Left ventricle myocardium inferior (tissue), 1 donor: Measurements from ENCODE around the gene DAAM1. TPM values are rescaled to one million over a fixed set of nuclear protein-coding genes. Genes with fewer than 3 reads are reported as not detected.

Experiments used
- DNase-seq: peaks from one replicate; pipeline ENCODE4 v3.0.0-alpha.2; 2020
- H3K27ac ChIP-seq: fragments of 200-600 bp; replicated peaks from 2 replicates; pipeline ENCODE4 v1.8.0; 2021
- H3K27me3 ChIP-seq: fragments of 200-600 bp; 2 replicates; pipeline ENCODE4 v1.8.0; 2021; ENCODE audit warnings: low read depth
- H3K36me3 ChIP-seq: fragments of 200-600 bp; 2 replicates; pipeline ENCODE4 v1.8.0; 2021
- H3K4me1 ChIP-seq: fragments of 200-600 bp; 2 replicates; pipeline ENCODE4 v1.8.0; 2021
- H3K4me3 ChIP-seq: fragments of 200-600 bp; 2 replicates; pipeline ENCODE4 v1.8.0; 2021; ENCODE audit warnings: mild to moderate bottlenecking, moderate library complexity
- H3K9me3 ChIP-seq: fragments of 200-600 bp; replicated peaks from 2 replicates; pipeline ENCODE4 v1.8.0; 2021
- intact Hi-C: fragments of 100-400 bp; cut with micrococcal nuclease; formaldehyde crosslinking; loops from one replicate; pipeline ENCODE4 v1.11.0; 2022
- total RNA-seq: library from RNA; stranded (reverse); fragmentation: NEBNext Ultra II Directional; extraction: Animal tissue kit (Norgen Biotek cat#: 25700); gene quantifications from one replicate; pipeline ENCODE4 v1.2.1, GENCODE V29; 2021
- TF ChIP-seq, protein P1 (sequence below): fragments of 200-600 bp; IDR thresholded peaks from 2 replicates; pipeline ENCODE4 v1.8.0; 2021; ENCODE audit warnings: antibody characterized with exemption, mild to moderate bottlenecking, borderline replicate concordance
- donor health status: DM: no; HTN: yes; CAD: no; lungs with severe emphysema.

The DAAM1 gene
- total RNA-seq, 1 donor from 2014 or later: 84.8 TPM

DNA sequence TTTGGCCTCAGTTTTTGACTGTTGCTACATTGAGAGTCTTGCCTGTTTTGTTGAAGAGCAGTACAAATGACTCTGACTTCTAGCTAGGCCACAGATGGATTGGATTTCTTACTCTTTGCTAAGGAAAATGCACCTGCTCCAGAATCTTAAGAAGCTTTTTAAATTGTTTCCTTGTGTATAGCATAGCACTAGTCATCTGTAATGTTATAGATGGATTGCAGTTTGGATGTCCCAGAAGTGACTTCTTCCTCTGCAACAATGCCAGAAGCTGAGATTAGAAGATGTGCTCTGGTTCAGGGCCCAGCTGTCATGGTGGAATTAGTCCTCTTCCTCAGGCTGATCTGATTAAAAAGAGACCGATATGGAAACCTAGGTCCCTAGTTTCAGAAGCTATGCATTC, 67.9 kb downstream of the DAAM1 start:
- TF ChIP-seq, protein P1, sequence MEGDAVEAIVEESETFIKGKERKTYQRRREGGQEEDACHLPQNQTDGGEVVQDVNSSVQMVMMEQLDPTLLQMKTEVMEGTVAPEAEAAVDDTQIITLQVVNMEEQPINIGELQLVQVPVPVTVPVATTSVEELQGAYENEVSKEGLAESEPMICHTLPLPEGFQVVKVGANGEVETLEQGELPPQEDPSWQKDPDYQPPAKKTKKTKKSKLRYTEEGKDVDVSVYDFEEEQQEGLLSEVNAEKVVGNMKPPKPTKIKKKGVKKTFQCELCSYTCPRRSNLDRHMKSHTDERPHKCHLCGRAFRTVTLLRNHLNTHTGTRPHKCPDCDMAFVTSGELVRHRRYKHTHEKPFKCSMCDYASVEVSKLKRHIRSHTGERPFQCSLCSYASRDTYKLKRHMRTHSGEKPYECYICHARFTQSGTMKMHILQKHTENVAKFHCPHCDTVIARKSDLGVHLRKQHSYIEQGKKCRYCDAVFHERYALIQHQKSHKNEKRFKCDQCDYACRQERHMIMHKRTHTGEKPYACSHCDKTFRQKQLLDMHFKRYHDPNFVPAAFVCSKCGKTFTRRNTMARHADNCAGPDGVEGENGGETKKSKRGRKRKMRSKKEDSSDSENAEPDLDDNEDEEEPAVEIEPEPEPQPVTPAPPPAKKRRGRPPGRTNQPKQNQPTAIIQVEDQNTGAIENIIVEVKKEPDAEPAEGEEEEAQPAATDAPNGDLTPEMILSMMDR: no peak

DNA sequence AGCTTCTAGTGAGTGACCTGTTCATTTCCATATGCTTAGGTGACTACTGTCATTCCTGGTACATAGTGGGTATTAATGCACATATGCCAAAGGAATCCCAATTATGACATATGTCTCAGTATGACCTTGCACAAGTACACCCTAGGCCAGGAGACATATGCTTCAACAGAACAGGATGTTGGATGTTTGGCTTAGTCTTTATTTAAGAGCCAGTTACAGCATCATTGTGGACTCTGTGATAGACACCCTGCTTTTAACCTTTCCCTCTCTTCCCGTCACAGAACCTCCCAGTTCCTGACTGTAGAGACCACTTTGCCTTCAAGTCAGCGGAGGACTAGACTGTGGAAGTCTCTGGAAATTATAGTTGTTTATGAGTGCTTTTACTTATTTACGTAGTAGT, 72.9 kb downstream of the DAAM1 start:
- no peaks in the 10 kb centered on the region for H3K27me3 ChIP-seq
- H3K36me3 ChIP-seq: peaks cover 29% of the 10 kb centered on the region
- TF ChIP-seq, protein P1: no peak
- no peak for DNase-seq
- H3K27ac ChIP-seq: peak overlapping the region; percentile 11
- H3K9me3 ChIP-seq: no peaks in the 10 kb centered on the region
- intact Hi-C loops: no loop called here
- peaks cover 72% of the 10 kb centered on the region for H3K4me1 ChIP-seq
- H3K4me3 ChIP-seq: no peak overlapping the region

More for the DNA sequence above, 67.9 kb downstream of the DAAM1 start:
- no peak for DNase-seq
- Histone ChIP-seq H3K4me1 (peaks cover 87% of the 10 kb centered on the region), H3K27me3 (no peaks in the 10 kb centered on the region), H3K4me3 (no peak overlapping the region), H3K27ac (peak overlapping the region; percentile 93), H3K9me3 (no peaks in the 10 kb centered on the region), H3K36me3 (no peaks in the 10 kb centered on the region)
- intact Hi-C loops: loop anchor here (10.0 kb wide), 1 partner anchor 62 kb away; no protein-coding TSS in a partner anchor

DNA sequence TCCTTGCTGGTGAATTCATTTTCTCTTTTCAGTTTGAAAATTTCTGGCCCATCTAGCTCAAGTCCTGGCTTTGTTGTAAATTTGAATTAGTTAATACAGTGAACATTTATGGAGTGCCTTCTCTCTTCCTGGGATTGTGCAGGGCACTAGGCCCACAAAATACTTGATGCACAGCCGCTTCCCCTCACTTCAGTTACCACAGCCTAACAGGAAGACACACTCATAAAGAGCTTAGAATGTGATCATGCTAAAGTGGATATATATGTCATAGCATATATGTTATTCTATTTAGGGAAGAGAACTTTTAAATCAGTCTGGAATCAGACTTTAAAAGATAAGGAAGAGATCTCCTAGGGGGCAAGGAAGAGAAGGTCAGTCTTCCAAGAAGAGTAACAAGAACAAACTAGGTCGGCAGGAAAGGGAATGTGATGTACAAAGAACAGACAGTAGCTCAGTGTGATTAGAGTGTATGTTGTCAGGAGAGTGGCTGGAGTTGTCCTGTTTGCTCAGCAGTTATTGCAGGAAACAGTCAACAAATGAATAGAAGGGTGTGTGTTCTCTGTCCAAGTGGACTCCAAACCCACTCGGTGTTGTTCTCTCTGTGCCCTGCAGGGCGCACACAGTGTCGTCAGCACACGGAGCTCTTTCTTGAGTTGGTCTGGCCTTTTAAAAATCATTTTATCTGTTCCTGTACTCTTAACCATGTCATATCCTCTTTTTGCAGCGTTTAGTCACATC, 74.4 kb downstream of the DAAM1 start:
- intact Hi-C loops: no loop called here

DNA sequence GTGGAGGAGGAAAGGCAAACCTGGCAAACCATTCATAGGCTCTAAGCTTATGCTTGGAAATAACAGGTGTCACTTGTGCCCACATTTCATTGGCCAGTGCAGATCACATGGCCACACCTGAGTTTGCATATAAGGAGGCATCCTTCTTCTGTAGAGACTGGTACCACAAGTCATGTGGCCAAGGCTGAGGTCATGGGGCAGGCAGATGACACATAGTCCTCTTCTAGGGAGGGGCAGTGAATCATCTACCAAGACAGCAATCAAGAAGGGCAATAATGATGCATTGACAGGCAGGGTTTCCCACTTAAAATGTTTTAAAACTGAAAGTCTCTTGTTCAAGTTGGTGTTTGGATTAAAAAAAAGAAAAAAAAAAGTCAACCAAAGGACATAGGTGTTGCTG, 77.3 kb downstream of the DAAM1 start:
- TF ChIP-seq, protein P1: no peak
- Histone ChIP-seq H3K27ac (no peak overlapping the region), H3K9me3 (no peaks in the 10 kb centered on the region), H3K4me1 (peaks cover 59% of the 10 kb centered on the region), H3K4me3 (no peak overlapping the region), H3K27me3 (no peaks in the 10 kb centered on the region), H3K36me3 (peaks cover 41% of the 10 kb centered on the region)
- intact Hi-C loops: no loop called here
- DNase-seq: no peak

More for the DNA sequence above, 74.4 kb downstream of the DAAM1 start:
- Histone ChIP-seq H3K27ac (peak overlapping the region; percentile 61), H3K27me3 (no peaks in the 10 kb centered on the region), H3K9me3 (no peaks in the 10 kb centered on the region), H3K4me3 (no peak overlapping the region), H3K36me3 (peaks cover 32% of the 10 kb centered on the region), H3K4me1 (peaks cover 61% of the 10 kb centered on the region)
- TF ChIP-seq, protein P1: peak; percentile 56
- no peak for DNase-seq

DNA sequence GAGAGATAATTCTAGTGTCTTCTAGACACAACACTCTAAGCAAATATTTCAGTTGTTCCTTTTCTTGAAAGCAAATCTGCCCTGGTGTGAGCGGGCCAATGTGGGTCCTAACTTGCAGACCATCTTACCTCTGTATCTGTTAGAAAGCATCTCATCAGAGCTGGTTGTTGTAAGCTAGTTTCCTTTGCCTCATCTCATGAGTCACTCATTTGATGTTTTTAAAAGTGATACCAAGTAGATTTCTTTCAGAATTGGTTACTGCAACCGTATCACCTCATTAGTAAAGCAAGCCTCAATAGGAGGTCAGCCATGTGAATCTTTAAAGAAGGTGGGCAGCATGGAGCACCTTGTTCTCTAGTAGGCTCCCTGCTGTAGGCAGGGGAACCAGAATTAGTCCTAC, 78.6 kb downstream of the DAAM1 start:
- DNase-seq: no peak
- H3K27me3 ChIP-seq: no peaks in the 10 kb centered on the region
- peaks cover 41% of the 10 kb centered on the region for H3K36me3 ChIP-seq
- intact Hi-C loops: no loop called here
- H3K9me3 ChIP-seq: no peaks in the 10 kb centered on the region
- no peak overlapping the region for H3K4me3 ChIP-seq
- TF ChIP-seq, protein P1: no peak
- H3K4me1 ChIP-seq: peaks cover 52% of the 10 kb centered on the region
- no peak overlapping the region for H3K27ac ChIP-seq
